Measurements from ENCODE around the gene SART1.
A peak's percentile ranks its signal among the peaks of the same experiment; 100 is the strongest.
"Not testable (repeated sequence)": the region's sequence is repeated elsewhere in the genome, so short reads cannot be mapped to it uniquely, and the experiment has no call there.

SART1 gene

DNA sequence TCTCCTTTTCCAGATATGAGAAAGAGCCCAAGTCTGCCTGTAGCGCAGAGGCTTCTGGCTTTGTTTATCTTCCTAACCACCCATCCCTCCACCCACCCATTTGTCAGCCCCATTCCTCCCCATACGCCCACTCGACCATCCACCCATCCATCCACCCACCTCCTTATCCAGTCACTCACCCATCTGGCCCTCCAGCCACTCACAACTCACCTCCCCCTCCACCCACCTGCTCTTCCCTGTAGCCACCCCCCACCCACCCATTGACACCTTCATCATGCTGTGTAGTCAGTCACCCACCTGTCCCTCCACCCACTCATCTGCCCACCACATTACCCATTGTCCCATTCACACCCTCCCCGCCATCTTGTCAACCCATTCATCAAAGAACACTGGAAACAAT, 55.8 kb downstream of the SART1 start:
- Histone ChIP-seq H3K9me3 (ENCODE audit: control insufficient read depth, insufficient read depth, low read length) (no peaks in the 10 kb centered on the region), H3K4me1 (ENCODE audit: insufficient read depth, low read length) (peaks cover 9% of the 10 kb centered on the region; the same call in 1 of the 2 replicates), H3K36me3 (ENCODE audit: insufficient read depth, low read length) (no peaks in the 10 kb centered on the region)

GRCh38 chr11:66020212-66020611, 58.7 kb downstream of the SART1 start:
- H3K9me3 ChIP-seq (ENCODE audit: control insufficient read depth, insufficient read depth, low read length), result no peaks in the 10 kb centered on the region
- no peaks in the 10 kb centered on the region; the same call in 1 of the 2 replicates for H3K4me1 ChIP-seq (ENCODE audit: insufficient read depth, low read length)
- no peak overlapping the region for H3K9ac ChIP-seq (ENCODE audit: low read depth, low read length)
- no peaks in the 10 kb centered on the region for H3K36me3 ChIP-seq (ENCODE audit: insufficient read depth, low read length)

More for the DNA sequence above, 55.8 kb downstream of the SART1 start:
- H3K9ac ChIP-seq (ENCODE audit: low read depth, low read length), result no peak overlapping the region

DNA sequence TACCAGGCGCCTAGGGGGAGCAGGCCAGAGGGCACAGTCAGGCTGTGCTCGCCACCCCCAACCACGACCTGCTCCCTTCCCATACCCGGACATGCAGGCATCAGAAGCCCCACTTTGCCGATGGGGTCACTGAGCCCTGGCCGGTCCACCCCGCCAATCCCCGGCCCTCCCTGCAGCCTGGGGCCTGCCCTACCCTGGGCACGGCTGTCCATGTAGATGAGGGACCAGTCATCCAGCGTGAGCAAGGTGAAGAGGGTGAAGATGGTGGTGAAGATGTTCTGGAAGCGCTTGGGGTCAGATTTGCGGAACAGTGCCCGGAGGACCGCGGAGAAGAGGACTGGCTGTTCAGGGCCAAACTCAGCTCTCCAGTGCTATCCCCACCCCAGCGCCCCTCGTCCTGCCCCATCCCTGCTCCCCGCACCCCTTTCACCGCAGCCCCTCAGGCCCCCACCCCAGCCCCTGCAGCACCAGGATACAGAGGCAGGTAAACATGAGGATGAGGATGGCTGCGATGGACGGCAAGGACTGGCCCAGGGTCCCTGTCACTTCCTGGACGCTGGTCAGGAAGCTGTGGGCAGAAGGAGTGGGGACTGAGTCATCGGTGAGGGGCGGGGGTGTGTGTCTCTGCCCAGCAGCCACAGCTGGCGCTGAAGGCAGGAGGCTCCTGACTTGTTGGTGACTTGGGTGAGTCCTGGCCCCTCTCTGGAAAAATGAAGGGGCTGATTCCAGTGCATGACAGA, 59.3 kb downstream of the SART1 start:
- H3K4me1 ChIP-seq (ENCODE audit: insufficient read depth, low read length), result no peaks in the 10 kb centered on the region; the same call in 1 of the 2 replicates

GRCh38 chr11:66022401-66023185, 61.1 kb downstream of the SART1 start:
- Histone ChIP-seq H3K9ac (ENCODE audit: low read depth, low read length) (peak overlapping the region; percentile 24), H3K36me3 (ENCODE audit: insufficient read depth, low read length) (no peaks in the 10 kb centered on the region), H3K9me3 (ENCODE audit: control insufficient read depth, insufficient read depth, low read length) (no peaks in the 10 kb centered on the region), H3K4me1 (ENCODE audit: insufficient read depth, low read length) (no peaks in the 10 kb centered on the region; the same call in 1 of the 2 replicates)

More for the DNA sequence above, 59.3 kb downstream of the SART1 start:
- Histone ChIP-seq H3K36me3 (ENCODE audit: insufficient read depth, low read length) (no peaks in the 10 kb centered on the region), H3K9me3 (ENCODE audit: control insufficient read depth, insufficient read depth, low read length) (no peaks in the 10 kb centered on the region), H3K9ac (ENCODE audit: low read depth, low read length) (no peak overlapping the region)

DNA sequence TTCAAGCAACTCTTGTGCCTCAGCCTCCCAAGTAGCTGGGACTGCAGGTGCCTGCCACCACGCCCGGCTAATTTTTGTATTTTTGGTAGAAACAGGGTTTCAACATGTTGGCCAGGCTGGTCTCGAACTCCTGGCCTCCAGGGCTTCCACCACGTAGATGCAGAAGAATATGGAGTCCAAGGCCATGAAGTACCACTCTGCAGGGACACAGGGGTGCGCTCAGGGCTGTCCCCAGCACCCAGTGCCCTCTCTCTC, 61.6 kb downstream of the SART1 start:
- H3K9ac ChIP-seq (ENCODE audit: low read depth, low read length); H3K9me3 ChIP-seq (ENCODE audit: control insufficient read depth, insufficient read depth, low read length); H3K4me1 ChIP-seq (ENCODE audit: insufficient read depth, low read length); H3K36me3 ChIP-seq (ENCODE audit: insufficient read depth, low read length): not testable (repeated sequence)

GRCh38 chr11:66026017-66026529, 64.5 kb downstream of the SART1 start, which contains the start of gene CATSPER1:
TSS of gene CATSPER1 (minus strand) at chr11:66026479. CDS start at chr11:66026379, 100 bp downstream.
- Histone ChIP-seq H3K9ac (ENCODE audit: low read depth, low read length) (no peak within 1 kb of the TSS), H3K4me1 (ENCODE audit: insufficient read depth, low read length) (no peaks in the 10 kb centered on the region; the same call in 1 of the 2 replicates), H3K9me3 (ENCODE audit: control insufficient read depth, insufficient read depth, low read length) (no peaks in the 10 kb centered on the region)

More at GRCh38 chr11:66026017-66026529, 64.5 kb downstream of the SART1 start, which contains the start of gene CATSPER1:
- no peaks in the 10 kb centered on the region for H3K36me3 ChIP-seq (ENCODE audit: insufficient read depth, low read length)
